GM12864 (cell line): ENCODE data around the gene NECTIN1.

Experiments
- DNase-seq: peaks from one replicate; pipeline ENCODE4 v3.0.0-alpha.2; 2011; ENCODE audit warnings: low read depth
- H3K4me3 ChIP-seq: 2 replicates; pipeline ENCODE4 v1.5.1; 2011; ENCODE audit warnings: mild to moderate bottlenecking, low read depth, low read length, control low read depth
- CTCF ChIP-seq: IDR thresholded peaks from 2 replicates; pipeline ENCODE4 v1.5.1; 2011; ENCODE audit warnings: low read depth, mild to moderate bottlenecking, moderate library complexity, low read length, control low read depth, inconsistent platforms; ENCODE audit errors: missing control alignments

The NECTIN1 gene

DNA sequence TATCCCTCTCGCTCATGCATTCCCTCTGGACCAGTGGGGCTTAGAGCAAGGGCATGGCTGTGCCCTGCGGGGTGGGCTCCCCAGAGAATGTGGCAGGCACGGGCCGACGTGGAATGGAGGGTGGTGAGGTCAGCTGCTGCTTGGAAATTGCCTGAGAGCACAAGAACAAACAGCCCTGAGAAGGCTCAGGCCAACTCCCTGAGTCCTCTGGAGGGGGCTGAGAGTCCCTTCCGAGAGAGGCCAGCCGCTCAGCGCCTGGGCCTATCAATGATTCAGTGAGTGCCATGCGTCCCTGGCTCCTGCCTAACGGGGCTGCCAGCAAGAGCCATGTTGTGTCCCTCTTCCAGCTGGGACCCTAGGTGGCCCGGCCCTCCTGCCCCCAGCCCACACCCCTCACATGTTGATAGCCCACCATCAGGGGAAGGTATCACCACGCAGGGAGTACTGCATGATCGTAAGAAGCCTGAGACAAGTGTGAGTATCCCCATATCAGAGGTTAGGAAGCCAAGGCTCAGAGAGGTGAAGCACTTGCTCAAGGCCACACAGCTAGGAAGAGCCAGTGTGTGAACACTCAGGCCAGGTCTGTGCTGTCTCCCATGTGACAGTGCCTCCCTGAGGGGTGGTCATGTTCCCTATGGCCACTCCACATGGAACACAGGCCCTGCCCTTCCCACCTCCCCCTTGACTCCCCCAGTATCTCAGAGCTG lies 55.8 kb downstream of the NECTIN1 start:
- DNase-seq = no peak
- no peak for TF ChIP-seq CTCF
- no peak overlapping the region for H3K4me3 ChIP-seq

GRCh38 chr11:119672597-119672996 lies 56.4 kb downstream of the NECTIN1 start:
- DNase-seq = no peak
- no peak overlapping the region for H3K4me3 ChIP-seq
- no peak for TF ChIP-seq CTCF

GRCh38 chr11:119671561-119672015 lies 57.4 kb downstream of the NECTIN1 start:
- no peak for DNase-seq
- no peak for TF ChIP-seq CTCF

DNA sequence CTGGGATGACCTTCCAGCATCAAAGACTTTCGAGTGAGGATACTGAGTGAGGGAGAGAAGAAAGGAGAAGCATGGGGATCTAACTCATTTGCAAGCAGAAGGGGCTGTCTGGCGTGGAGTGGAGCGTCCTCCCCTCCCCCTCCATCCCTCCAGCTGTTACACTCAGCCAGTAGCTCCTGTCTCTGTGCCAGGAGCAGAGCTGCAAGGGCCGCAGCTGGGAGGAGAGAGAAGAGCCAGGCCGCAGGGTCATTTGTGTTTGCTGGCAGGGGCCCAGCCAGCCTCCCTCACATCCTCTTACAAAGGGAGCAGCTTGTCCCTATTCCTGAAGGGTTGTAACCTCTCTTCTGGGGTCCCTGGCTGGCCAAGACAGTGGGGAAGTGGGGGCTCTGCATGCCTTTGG lies 57.9 kb downstream of the NECTIN1 start:
- DNase-seq = no peak
- no peak for TF ChIP-seq CTCF

More at GRCh38 chr11:119671561-119672015, 57.4 kb downstream of the NECTIN1 start:
- H3K4me3 ChIP-seq = no peak overlapping the region

DNA sequence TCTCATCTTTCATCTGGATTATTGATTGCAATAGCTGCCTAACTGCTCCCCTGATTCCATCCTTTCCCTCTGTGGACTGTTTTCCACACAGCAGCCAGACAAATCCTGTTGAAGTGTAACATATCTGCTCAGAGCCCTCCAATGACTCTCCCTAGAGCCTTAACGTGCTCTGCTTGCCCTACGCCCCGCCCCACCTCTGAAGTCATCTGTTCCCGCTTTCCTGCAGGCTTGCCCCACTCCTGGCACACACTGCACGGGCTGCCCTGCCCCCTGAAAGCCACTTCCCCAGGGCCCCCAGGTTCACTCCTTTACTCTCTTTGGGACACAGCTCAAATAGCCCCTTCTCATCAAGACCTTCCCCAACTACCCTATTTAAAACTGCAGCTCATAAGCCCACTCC lies 59.5 kb downstream of the NECTIN1 start:
- H3K4me3 ChIP-seq = no peak overlapping the region
- no peak for DNase-seq
- no peak for TF ChIP-seq CTCF

More for the DNA sequence above, 57.9 kb downstream of the NECTIN1 start:
- H3K4me3 ChIP-seq = no peak overlapping the region

- H3K4me3 ChIP-seq = no peak overlapping the region
- no peak for DNase-seq
- no peak for TF ChIP-seq CTCF
Measured at GRCh38 chr11:119668676-119669075, 60.3 kb downstream of the NECTIN1 start.
